ENCODE data around the gene VAC14.

DNA sequence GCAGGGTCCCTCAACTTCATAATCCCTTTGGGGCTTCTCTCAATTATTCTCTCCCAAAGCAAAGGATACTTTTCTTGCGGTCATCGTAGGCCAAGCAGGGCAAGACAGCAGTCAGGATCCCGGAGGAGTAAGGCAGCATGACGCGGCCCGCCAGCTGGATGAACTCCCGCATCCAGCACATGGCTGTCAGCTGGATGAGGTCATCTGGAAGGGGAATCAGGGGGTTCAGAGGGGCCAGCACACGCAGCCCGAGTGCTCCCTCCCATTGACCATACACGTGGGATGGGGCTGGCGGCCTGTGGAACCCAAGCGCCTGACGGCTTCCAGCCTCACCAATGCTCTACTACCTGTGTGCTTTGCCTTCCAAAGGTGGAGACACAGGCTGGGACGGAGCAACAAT lies 19.2 kb downstream of the VAC14 start:
- no peak for TF ChIP-seq CTCF (IDR thresholded peaks at IDR 0.05; ENCODE audit: poor library complexity, severe bottlenecking)
- no peak for TF ChIP-seq EZH2 (IDR thresholded peaks at IDR 0.05; ENCODE audit: borderline replicate concordance, insufficient read depth, low read length, poor library complexity, severe bottlenecking)
- TF ChIP-seq RAD21 (conservative IDR thresholded peaks at IDR 0.05) = no peak
- TF ChIP-seq POLR2AphosphoS5 (IDR thresholded peaks at IDR 0.05) = no peak
- TF ChIP-seq REST (IDR thresholded peaks at IDR 0.05; ENCODE audit: borderline replicate concordance) = no peak
- no peak for TF ChIP-seq EP300 (conservative IDR thresholded peaks at IDR 0.05; ENCODE audit: poor library complexity, severe bottlenecking)
